Stomach (tissue), 4 donors: ENCODE measurements around the gene SEC14L3.
A peak's percentile ranks its signal among the peaks of the same experiment; 100 is the strongest.

Experiments used
- CTCF ChIP-seq, 7 experiments: fragments of 450-650 bp in 4 of 7; fragments of 200-600 bp in 3 of 7; sonication (generic) in 3 of 7; IDR thresholded peaks; one replicate each; pipeline ENCODE4 v1.5.1; 2016 to 2019; ENCODE audit warnings: antibody characterized with exemption in 7 of 7, control low read depth in 2 of 7, mild to moderate bottlenecking in 1 of 7
- EP300 ChIP-seq: sonication (generic); formaldehyde crosslinking; IDR thresholded peaks from one replicate; pipeline ENCODE4 v1.6.1; 2017; ENCODE audit warnings: antibody characterized with exemption
- POLR2AphosphoS5 ChIP-seq, 3 donors: sonication (generic); formaldehyde crosslinking; IDR thresholded peaks; one replicate each; pipeline ENCODE4 v1.6.1; 2016; ENCODE audit warnings: antibody characterized with exemption in 3 of 3

- TF ChIP-seq POLR2AphosphoS5 (IDR thresholded peaks at IDR 0.05), result peak in 1 of 3 donors; percentile 9
- peak in 5 of 7 experiments; percentile 64 to 84 (median 77) for TF ChIP-seq CTCF (IDR thresholded peaks at IDR 0.05)
- TF ChIP-seq EP300, result no peak
Observed at GRCh38 chr22:30444632-30445437, 27.0 kb downstream of the SEC14L3 start.
